Liver (tissue), 9 donors: Measurements from ENCODE around the gene TGFBR3. TPM values are rescaled to one million over a fixed set of nuclear protein-coding genes. Genes with fewer than 3 reads are reported as not detected.

Source experiments
- DNase-seq: peaks from one replicate; pipeline ENCODE4 v3.0.0-alpha.2; 2017; ENCODE audit warnings: low spot score
- H3K27ac ChIP-seq, 2 donors: one replicate each; pipeline ENCODE4 v1.7.0; 2013; ENCODE audit warnings: inconsistent platforms in 2 of 2, low read length in 2 of 2, control low read depth in 1 of 2, low read depth in 1 of 2, mild to moderate bottlenecking in 1 of 2
- H3K27me3 ChIP-seq, 4 donors: one replicate each; pipeline versions ENCODE4 v1.6.1 to v1.7.0; 2013; ENCODE audit warnings: low read length in 3 of 4, inconsistent platforms in 1 of 4, mild to moderate bottlenecking in 1 of 4, moderate library complexity in 1 of 4; ENCODE audit not compliant: control insufficient read depth in 4 of 4, insufficient read depth in 4 of 4
- H3K36me3 ChIP-seq, 4 donors: one replicate each; pipeline versions ENCODE4 v1.6.1 to v1.7.0; 2013; ENCODE audit warnings: low read length in 3 of 4, mild to moderate bottlenecking in 3 of 4, low read depth in 1 of 4, moderate library complexity in 1 of 4; ENCODE audit not compliant: control insufficient read depth in 4 of 4, insufficient read depth in 3 of 4
- H3K4me1 ChIP-seq, 4 donors: one replicate each; pipeline versions ENCODE4 v1.6.1 to v1.7.0; 2013; ENCODE audit warnings: low read length in 3 of 4, mild to moderate bottlenecking in 3 of 4, moderate library complexity in 1 of 4; ENCODE audit not compliant: control insufficient read depth in 4 of 4, insufficient read depth in 4 of 4
- H3K4me3 ChIP-seq, 3 donors: one replicate each; pipeline versions ENCODE4 v1.6.1 to v1.7.0; 2013; ENCODE audit warnings: low read length in 3 of 3, control low read depth in 1 of 3, low read depth in 1 of 3, mild to moderate bottlenecking in 1 of 3
- H3K9ac ChIP-seq, 2 donors: one replicate each; pipeline ENCODE4 v1.7.0; 2013; ENCODE audit warnings: low read length in 2 of 2, mild to moderate bottlenecking in 2 of 2, moderate library complexity in 2 of 2, control low read depth in 1 of 2, low read depth in 1 of 2
- H3K9me3 ChIP-seq, 4 donors: one replicate each; pipeline versions ENCODE4 v1.6.1 to v1.7.0; 2013; ENCODE audit warnings: low read length in 3 of 4; ENCODE audit not compliant: control insufficient read depth in 4 of 4
- ATF3 ChIP-seq: IDR thresholded peaks from 2 replicates; pipeline ENCODE4 v1.6.1; 2016; ENCODE audit warnings: antibody characterized with exemption
- CTCF ChIP-seq: fragments of 150-350 bp; IDR thresholded peaks from 2 replicates; pipeline ENCODE4 v1.5.1; 2017; ENCODE audit warnings: improper control_type of control experiment, low read depth, low read length; ENCODE audit not compliant: missing input control
- EGR1 ChIP-seq, 2 donors: IDR thresholded peaks; 2 replicates each; pipeline ENCODE4 v1.6.1; 2016 to 2018; ENCODE audit warnings: antibody characterized with exemption in 2 of 2, low read depth in 2 of 2
- FOXA1 ChIP-seq: IDR thresholded peaks from 2 replicates; pipeline ENCODE4 v1.6.1; 2016; ENCODE audit warnings: antibody characterized with exemption
- FOXA2 ChIP-seq: IDR thresholded peaks from 2 replicates; pipeline ENCODE4 v1.6.1; 2016; ENCODE audit warnings: antibody characterized with exemption
- GABPA ChIP-seq, 2 donors: IDR thresholded peaks in 1 of 2; conservative IDR thresholded peaks in 1 of 2; 2 replicates each; pipeline ENCODE4 v1.6.1; 2016; ENCODE audit warnings: antibody characterized with exemption in 2 of 2, mild to moderate bottlenecking in 1 of 2, moderate library complexity in 1 of 2
- HNF4A ChIP-seq, 2 donors: conservative IDR thresholded peaks; 2 replicates each; pipeline ENCODE4 v1.6.1; 2016; ENCODE audit warnings: antibody characterized with exemption in 2 of 2, mild to moderate bottlenecking in 2 of 2
- JUND ChIP-seq, 2 donors: IDR thresholded peaks; 2 replicates each; pipeline ENCODE4 v1.6.1; 2016; ENCODE audit warnings: antibody characterized with exemption in 2 of 2
- MAX ChIP-seq: IDR thresholded peaks from 2 replicates; pipeline ENCODE4 v1.6.1; 2016; ENCODE audit warnings: antibody characterized with exemption
- NR2F2 ChIP-seq: IDR thresholded peaks from 2 replicates; pipeline ENCODE4 v1.6.1; 2016; ENCODE audit warnings: antibody characterized with exemption
- RAD21 ChIP-seq, 2 donors: IDR thresholded peaks; 2 replicates each; pipeline ENCODE4 v1.6.1; 2016; ENCODE audit warnings: antibody characterized with exemption in 2 of 2, mild to moderate bottlenecking in 2 of 2
- REST ChIP-seq: IDR thresholded peaks from 2 replicates; pipeline ENCODE4 v1.6.1; 2016; ENCODE audit warnings: antibody characterized with exemption, mild to moderate bottlenecking
- RXRA ChIP-seq, 2 donors: IDR thresholded peaks; 2 replicates each; pipeline ENCODE4 v1.6.1; 2017 to 2018; ENCODE audit warnings: antibody characterized with exemption in 2 of 2, mild to moderate bottlenecking in 1 of 2
- SP1 ChIP-seq: IDR thresholded peaks from 2 replicates; pipeline ENCODE4 v1.6.1; 2018; ENCODE audit warnings: antibody characterized with exemption, mild to moderate bottlenecking
- TAF1 ChIP-seq: conservative IDR thresholded peaks from 2 replicates; pipeline ENCODE4 v1.6.1; 2016; ENCODE audit warnings: antibody characterized with exemption, mild to moderate bottlenecking
- YY1 ChIP-seq: IDR thresholded peaks from 2 replicates; pipeline ENCODE4 v1.6.1; 2016; ENCODE audit warnings: antibody characterized with exemption, mild to moderate bottlenecking
- ZBTB33 ChIP-seq: IDR thresholded peaks from 2 replicates; pipeline ENCODE4 v1.6.1; 2016; ENCODE audit warnings: antibody characterized with exemption
- WGBS: extraction: QIAGEN DNeasy Blood & Tissue Kit; methylation state at CpG from one replicate; pipeline ENCODE4 v1.1.7; 2013; 5-methylcytosine and 5-hydroxymethylcytosine counted together
- polyA plus RNA-seq, 2 donors: library from polyadenylated mRNA; stranded (reverse) in 1 of 2; unstranded in 1 of 2; fragments of 200-250 nt in 1 of 2; fragments of >200 nt in 1 of 2; fragmentation: Nextera tagmentation in 1 of 2; extraction: Ambion mirVana in 1 of 2; gene quantifications; one replicate each; pipeline versions ENCODE4 v1.2.1 to v1.2.3, GENCODE V29; 2013 to 2015
- total RNA-seq, 2 donors: library from RNA; depleted of rRNA; stranded (reverse); fragments of >200 nt; gene quantifications; one replicate each; pipeline ENCODE4 v1.2.3, GENCODE V29; 2014
- donor health status: healthy.
- donor health status: healthy.
- donor health status: healthy.
- donor health status: healthy.
- donor health status: healthy.

The TGFBR3 gene
- total and polyA plus RNA-seq, 4 donors = 6.1 to 19.3 (median 9.9) TPM

- Histone ChIP-seq H3K4me1 (peaks cover under 1 to 23% (median 15%) of the 10 kb centered on the region in 4 donors), H3K36me3 (no peaks in the 10 kb centered on the region), H3K27ac (peak overlapping the region; percentile 51 to 57), H3K4me3 (no peak overlapping the region), H3K27me3 (no peaks in the 10 kb centered on the region), H3K9me3 (no peaks in the 10 kb centered on the region), H3K9ac (no peak overlapping the region)
- no peak for TF ChIP-seq CTCF
- no peak for TF ChIP-seq NR2F2
- no peak for TF ChIP-seq MAX
- TF ChIP-seq HNF4A (conservative IDR thresholded peaks at IDR 0.05) = no peak
- no peak for TF ChIP-seq SP1
- TF ChIP-seq FOXA1 = no peak
- TF ChIP-seq GABPA (IDR thresholded peaks at IDR 0.05 in 1 of 2, conservative IDR thresholded peaks at IDR 0.05 in 1 of 2) = no peak
- TF ChIP-seq RAD21 (IDR thresholded peaks at IDR 0.05) = no peak
- no peak for TF ChIP-seq JUND (IDR thresholded peaks at IDR 0.05)
- no peak for TF ChIP-seq REST
- TF ChIP-seq RXRA (IDR thresholded peaks at IDR 0.05) = no peak
- no peak for TF ChIP-seq TAF1
- TF ChIP-seq FOXA2 = no peak
- no peak for TF ChIP-seq ATF3
- no peak for TF ChIP-seq YY1
- TF ChIP-seq EGR1 (IDR thresholded peaks at IDR 0.05; ENCODE audit: low read depth in 2 of 2) = no peak
- WGBS = 89% methylated on average over 12 of the region's 12 CpGs
- no peak for DNase-seq
Measured at GRCh38 chr1:91764471-91765115, 121.4 kb downstream of the TGFBR3 start.

- no peak overlapping the region for H3K4me3 ChIP-seq
- no peaks in the 10 kb centered on the region for H3K9me3 ChIP-seq
- DNase-seq = no peak
- H3K36me3 ChIP-seq = no peaks in the 10 kb centered on the region
- WGBS = 54% methylated on average over 4 of the region's 4 CpGs
- peaks cover 4 to 33% (median 21%) of the 10 kb centered on the region in 4 donors for H3K4me1 ChIP-seq
- H3K27ac ChIP-seq = peak overlapping the region in 1 of 2 donors; percentile 5
- H3K9ac ChIP-seq = no peak overlapping the region
- H3K27me3 ChIP-seq = no peaks in the 10 kb centered on the region
- TF ChIP-seq JUND (IDR thresholded peaks at IDR 0.05) (no peak), RXRA (IDR thresholded peaks at IDR 0.05) (no peak), RAD21 (IDR thresholded peaks at IDR 0.05) (no peak), GABPA (IDR thresholded peaks at IDR 0.05 in 1 of 2, conservative IDR thresholded peaks at IDR 0.05 in 1 of 2) (no peak), HNF4A (conservative IDR thresholded peaks at IDR 0.05) (no peak), TAF1 (no peak), ATF3 (no peak), NR2F2 (no peak), FOXA1 (no peak), CTCF (no peak), ZBTB33 (no peak), SP1 (no peak), MAX (no peak)
Measured at GRCh38 chr1:91763252-91763651, 122.7 kb downstream of the TGFBR3 start.
